B cell (primary cell): ENCODE results near the gene ANOS1. TPM values are rescaled to one million over a fixed set of nuclear protein-coding genes. Genes with fewer than 3 reads are reported as not detected.

Source experiments
- ATAC-seq: fragments of 200-7000 bp; cut with Tn5 transposase; one replicate; pipeline ENCODE4 v1.10.0; 2021; ENCODE audit warnings: low read depth, mild to moderate bottlenecking, moderate number of reproducible peaks, moderate library complexity
- CTCF ChIA-PET: fragments of 350-600 bp; sonication (Branson Sonifier 250); formaldehyde crosslinking; loops from one replicate; lab custom pipeline; 2021; ENCODE audit warnings: antibody characterized with exemption, inconsistent platforms; lab: Charles Lee
- POLR2A ChIA-PET: fragments of 350-600 bp; sonication (Branson Sonifier 250); formaldehyde crosslinking; loops from one replicate; lab custom pipeline; 2021; ENCODE audit warnings: antibody characterized with exemption; lab: Charles Lee
- DNase-seq: peaks from one replicate; pipeline ENCODE4 v3.0.0; 2013
- H2AFZ ChIP-seq: 2 replicates; pipeline ENCODE4 v1.6.1; 2012; ENCODE audit warnings: mild to moderate bottlenecking, low read depth, low read length; ENCODE audit not compliant: insufficient read depth, poor library complexity, severe bottlenecking
- H3K27ac ChIP-seq, 2 donors: 1 replicate in 1 of 2; 2 replicates in 1 of 2; pipeline ENCODE4 v1.5.1; 2012 to 2013; ENCODE audit warnings: low read length in 2 of 2, mild to moderate bottlenecking in 2 of 2, moderate library complexity in 1 of 2
- H3K27me3 ChIP-seq, 4 experiments: fragments of 200-600 bp in 1 of 4; sonication (generic) in 1 of 4; replicated peaks in 1 of 4; 1 replicate in 2 of 4; 2 replicates in 2 of 4; pipeline versions ENCODE4 v1.6.1 to v1.7.0; 2013 to 2016; ENCODE audit warnings: low read length in 3 of 4, mild to moderate bottlenecking in 2 of 4, mixed read lengths in 1 of 4, moderate library complexity in 1 of 4; ENCODE audit not compliant: insufficient read depth in 4 of 4, control insufficient read depth in 3 of 4; ENCODE audit errors: control extremely low read depth in 1 of 4
- H3K36me3 ChIP-seq, 2 experiments: replicated peaks in 1 of 2; 1 replicate in 1 of 2; 2 replicates in 1 of 2; pipeline versions ENCODE4 v1.6.1 to v1.7.1; 2013; ENCODE audit warnings: low read length in 1 of 2; ENCODE audit not compliant: insufficient read depth in 2 of 2, control insufficient read depth in 1 of 2; ENCODE audit errors: control extremely low read depth in 1 of 2, extremely low read depth in 1 of 2
- H3K4me1 ChIP-seq, 2 donors: fragments of 200-600 bp in 1 of 2; sonication (generic) in 1 of 2; 1 replicate in 1 of 2; 2 replicates in 1 of 2; pipeline versions ENCODE4 v1.5.1 to v1.6.1; 2013 to 2017; ENCODE audit warnings: low read length in 2 of 2; ENCODE audit not compliant: control insufficient read depth in 2 of 2, insufficient read depth in 2 of 2
- H3K4me2 ChIP-seq: replicated peaks from 2 replicates; pipeline ENCODE3; 2012; ENCODE audit warnings: mild to moderate bottlenecking, low read depth, low read length; ENCODE audit not compliant: poor library complexity, severe bottlenecking
- H3K4me3 ChIP-seq, 5 experiments: fragments of 200-600 bp in 1 of 5; sonication (generic) in 1 of 5; 1 replicate in 3 of 5; 2 replicates in 2 of 5; pipeline versions ENCODE4 v1.5.1 to v1.7.0; 2011 to 2016; ENCODE audit warnings: low read length in 4 of 5, mild to moderate bottlenecking in 4 of 5, low read depth in 2 of 5, control low read depth in 1 of 5, moderate library complexity in 1 of 5; ENCODE audit not compliant: insufficient read depth in 1 of 5; ENCODE audit errors: control extremely low read depth in 1 of 5, extremely low read depth in 1 of 5
- H3K79me2 ChIP-seq: fragments of 200-600 bp; sonication (generic); one replicate; pipeline ENCODE4 v1.6.0; 2016; ENCODE audit warnings: low read length; ENCODE audit not compliant: control insufficient read depth, insufficient read depth
- H3K9ac ChIP-seq: fragments of 200-600 bp; sonication (generic); 2 replicates; pipeline ENCODE4 v1.6.1; 2017; ENCODE audit warnings: mild to moderate bottlenecking, low read length, moderate library complexity
- H3K9me3 ChIP-seq, 3 donors: one replicate each; pipeline versions ENCODE4 v1.6.1 to v1.7.1; 2013; ENCODE audit warnings: low read length in 2 of 3; ENCODE audit not compliant: control insufficient read depth in 2 of 3, insufficient read depth in 1 of 3; ENCODE audit errors: control extremely low read depth in 1 of 3
- H4K20me1 ChIP-seq: 2 replicates; pipeline ENCODE4 v1.6.0; 2012; ENCODE audit warnings: mild to moderate bottlenecking, low read length; ENCODE audit not compliant: insufficient read depth, control insufficient read depth, poor library complexity, severe bottlenecking
- H3K27ac Mint-ChIP-seq: one replicate; pipeline ENCODE4 v1.8.0; 2021; ENCODE audit warnings: mixed read lengths
- H3K27me3 Mint-ChIP-seq: one replicate; pipeline ENCODE4 v1.8.0; 2021; ENCODE audit warnings: mixed read lengths
- H3K4me1 Mint-ChIP-seq: one replicate; pipeline ENCODE4 v1.8.0; 2021; ENCODE audit warnings: mixed read lengths
- H3K4me3 Mint-ChIP-seq: one replicate; pipeline ENCODE4 v1.8.0; 2021; ENCODE audit warnings: mixed read lengths
- H3K9me3 Mint-ChIP-seq: one replicate; pipeline ENCODE4 v1.8.0; 2022; ENCODE audit warnings: mixed read lengths; ENCODE audit not compliant: insufficient read depth
- EZH2 ChIP-seq: IDR thresholded peaks from 2 replicates; pipeline ENCODE4 v1.6.1; 2012; ENCODE audit warnings: borderline replicate concordance, low read depth, mild to moderate bottlenecking, moderate library complexity, low read length; ENCODE audit not compliant: insufficient read depth, poor library complexity, severe bottlenecking
- WGBS: methylation state at CpG from one replicate; pipeline ENCODE4 v1.1.5; 2013; ENCODE audit warnings: missing lambda C conversion rate; ENCODE audit not compliant: insufficient coverage; 5-methylcytosine and 5-hydroxymethylcytosine counted together
- intact Hi-C: fragments of 100-400 bp; cut with micrococcal nuclease; formaldehyde crosslinking; loops from one replicate; pipeline ENCODE4 v1.10.0; 2022
- polyA plus RNA-seq: library from polyadenylated mRNA; depleted of rRNA; stranded (reverse); fragments of >200 nt; gene quantifications from 2 replicates; pipeline ENCODE4 v1.2.3, GENCODE V29; 2012
- total RNA-seq, 2 donors: library from RNA; stranded (reverse); fragments of 120-200 nt in 1 of 2; gene quantifications; 1 replicate in 1 of 2; 2 replicates in 1 of 2; pipeline versions ENCODE4 v1.2.3 to v1.2.4, GENCODE V29; 2013 to 2022
- TF ChIP-seq, protein P1 (sequence below): fragments of 200-600 bp; IDR thresholded peaks from one replicate; pipeline ENCODE4 v1.8.0; 2022; ENCODE audit warnings: antibody characterized with exemption, mild to moderate bottlenecking

ANOS1 gene
- total and polyA plus RNA-seq, 2 donors (not counting 1 experiment from before 2014, with no cell fraction given) = 0.10 TPM; not detected in 1

DNA sequence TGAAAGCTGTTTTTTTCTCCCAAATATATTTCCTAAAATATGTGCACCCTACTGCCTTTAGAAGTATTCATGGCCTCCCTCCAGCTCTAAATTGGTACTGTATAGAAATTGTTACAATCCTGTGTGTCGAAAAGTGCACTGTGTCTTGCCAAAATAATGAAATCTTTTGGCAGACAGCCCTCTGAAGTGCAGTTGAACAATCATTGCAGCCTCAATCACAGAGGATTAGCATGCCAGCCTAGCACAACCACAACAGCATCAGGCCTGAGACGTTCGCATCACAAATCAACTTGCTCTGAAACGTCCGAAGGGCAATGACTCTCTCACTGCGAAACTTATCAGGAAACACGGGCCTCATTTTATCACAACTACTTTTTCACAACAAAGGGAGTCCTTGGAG, 99.0 kb downstream of the ANOS1 start:
- H3K4me1 Mint-ChIP-seq = no peaks in the 10 kb centered on the region
- POLR2A ChIA-PET = no interaction called here
- no peaks in the 10 kb centered on the region for H3K27me3 ChIP-seq
- no peak overlapping the region for H3K27ac ChIP-seq
- ATAC-seq (no peak), DNase-seq (no peak)
- H3K9me3 Mint-ChIP-seq = no peaks in the 10 kb centered on the region
- intact Hi-C loops = no loop called here
- CTCF ChIA-PET = interaction anchor here (0.7 kb wide), 1 partner anchor 604 kb away, joined by 3 read pairs; no protein-coding TSS in a partner anchor
- H3K4me1 ChIP-seq = no peaks in the 10 kb centered on the region
- H3K9me3 ChIP-seq = no peaks in the 10 kb centered on the region
- no peak overlapping the region for H3K4me3 Mint-ChIP-seq
- no peak overlapping the region for H3K9ac ChIP-seq
- no peak for TF ChIP-seq EZH2
- TF ChIP-seq, protein P1, sequence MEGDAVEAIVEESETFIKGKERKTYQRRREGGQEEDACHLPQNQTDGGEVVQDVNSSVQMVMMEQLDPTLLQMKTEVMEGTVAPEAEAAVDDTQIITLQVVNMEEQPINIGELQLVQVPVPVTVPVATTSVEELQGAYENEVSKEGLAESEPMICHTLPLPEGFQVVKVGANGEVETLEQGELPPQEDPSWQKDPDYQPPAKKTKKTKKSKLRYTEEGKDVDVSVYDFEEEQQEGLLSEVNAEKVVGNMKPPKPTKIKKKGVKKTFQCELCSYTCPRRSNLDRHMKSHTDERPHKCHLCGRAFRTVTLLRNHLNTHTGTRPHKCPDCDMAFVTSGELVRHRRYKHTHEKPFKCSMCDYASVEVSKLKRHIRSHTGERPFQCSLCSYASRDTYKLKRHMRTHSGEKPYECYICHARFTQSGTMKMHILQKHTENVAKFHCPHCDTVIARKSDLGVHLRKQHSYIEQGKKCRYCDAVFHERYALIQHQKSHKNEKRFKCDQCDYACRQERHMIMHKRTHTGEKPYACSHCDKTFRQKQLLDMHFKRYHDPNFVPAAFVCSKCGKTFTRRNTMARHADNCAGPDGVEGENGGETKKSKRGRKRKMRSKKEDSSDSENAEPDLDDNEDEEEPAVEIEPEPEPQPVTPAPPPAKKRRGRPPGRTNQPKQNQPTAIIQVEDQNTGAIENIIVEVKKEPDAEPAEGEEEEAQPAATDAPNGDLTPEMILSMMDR = no peak
- no peaks in the 10 kb centered on the region for H3K36me3 ChIP-seq
- no peaks in the 10 kb centered on the region for H3K79me2 ChIP-seq
- WGBS = no CpG with 5 or more reads among the region's 7 CpGs
- no peaks in the 10 kb centered on the region for H4K20me1 ChIP-seq
- no peak overlapping the region for H3K4me3 ChIP-seq
- H3K4me2 ChIP-seq = no peak overlapping the region
- no peak overlapping the region for H2AFZ ChIP-seq
- H3K27me3 Mint-ChIP-seq = no peaks in the 10 kb centered on the region
- H3K27ac Mint-ChIP-seq = no peak overlapping the region

- no peak overlapping the region for H2AFZ ChIP-seq
- H3K4me1 Mint-ChIP-seq = no peaks in the 10 kb centered on the region
Measured at GRCh38 chrX:8629871-8630270, 102.1 kb downstream of the ANOS1 start.

More at GRCh38 chrX:8629871-8630270, 102.1 kb downstream of the ANOS1 start:
- H3K9me3 Mint-ChIP-seq = no peaks in the 10 kb centered on the region
- Histone ChIP-seq H3K27me3 (no peaks in the 10 kb centered on the region), H3K4me1 (no peaks in the 10 kb centered on the region), H3K79me2 (no peaks in the 10 kb centered on the region), H3K9me3 (no peaks in the 10 kb centered on the region), H3K4me2 (no peak overlapping the region), H3K27ac (no peak overlapping the region), H4K20me1 (no peaks in the 10 kb centered on the region), H3K9ac (no peak overlapping the region), H3K36me3 (no peaks in the 10 kb centered on the region), H3K4me3 (no peak overlapping the region)
- H3K27me3 Mint-ChIP-seq = no peaks in the 10 kb centered on the region
- ChIA-PET CTCF (no interaction called here), POLR2A (no interaction called here)
- intact Hi-C loops = no loop called here
- no peak overlapping the region for H3K4me3 Mint-ChIP-seq
- no peak overlapping the region for H3K27ac Mint-ChIP-seq
- DNase-seq (no peak), ATAC-seq (no peak)
- TF ChIP-seq EZH2 = no peak
- TF ChIP-seq, protein P1 = no peak
- WGBS = no CpG with 5 or more reads among the region's 7 CpGs
